GM19324 (cell line): ENCODE data around the gene TGFB2.

Experiments
- ATAC-seq: cut with Tn5 transposase; IDR thresholded peaks from one replicate; pipeline ENCODE4 v1.9.1; 2021; ENCODE audit warnings: mild to moderate bottlenecking, moderate library complexity; ENCODE audit not compliant: unreplicated experiment, low FRiP score

The TGFB2 gene

GRCh38 chr1:218454700-218455282 is 109.7 kb downstream of the TGFB2 start:
- no peak for ATAC-seq

DNA sequence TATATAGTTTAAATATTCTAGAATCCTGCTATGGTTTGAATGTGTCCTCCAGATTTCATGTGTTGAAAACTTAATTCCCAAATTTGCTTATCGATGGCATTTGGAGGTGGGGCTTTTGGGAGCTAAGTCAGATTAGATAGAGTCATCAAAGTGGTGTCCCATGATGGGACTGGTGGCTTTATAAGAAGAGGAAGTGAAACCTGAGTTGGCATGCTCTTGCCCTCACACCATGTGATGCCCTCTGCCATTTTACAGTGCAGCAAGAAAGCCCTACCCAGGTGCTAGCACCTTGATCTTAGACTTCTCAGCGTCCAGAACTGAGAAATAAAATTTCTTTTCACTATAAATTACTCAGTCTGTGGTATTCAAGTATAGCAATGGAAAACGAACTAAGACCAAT is 111.3 kb downstream of the TGFB2 start:
- ATAC-seq: no peak

GRCh38 chr1:218459450-218459849 is 114.3 kb downstream of the TGFB2 start:
- no peak for ATAC-seq

GRCh38 chr1:218459878-218460711 is 115.0 kb downstream of the TGFB2 start:
- no peak for ATAC-seq

DNA sequence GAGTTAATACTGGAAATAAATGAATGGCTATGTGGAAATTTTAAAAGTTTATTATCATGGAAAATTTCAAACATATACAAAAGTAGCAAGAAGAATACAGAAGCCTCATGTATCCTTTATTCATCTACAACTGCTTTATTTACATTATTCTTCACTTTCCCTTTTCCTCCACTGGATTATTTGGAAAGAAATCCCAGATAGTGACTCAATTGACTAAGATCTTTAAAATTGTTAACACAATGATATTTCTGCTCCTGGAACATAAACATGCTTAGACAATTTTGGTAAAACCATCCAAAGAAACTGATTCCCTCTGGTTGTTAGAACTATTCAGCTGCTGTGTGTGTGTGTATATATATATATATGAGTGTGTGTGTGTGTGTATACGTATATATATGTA is 116.2 kb downstream of the TGFB2 start:
- ATAC-seq: no peak

DNA sequence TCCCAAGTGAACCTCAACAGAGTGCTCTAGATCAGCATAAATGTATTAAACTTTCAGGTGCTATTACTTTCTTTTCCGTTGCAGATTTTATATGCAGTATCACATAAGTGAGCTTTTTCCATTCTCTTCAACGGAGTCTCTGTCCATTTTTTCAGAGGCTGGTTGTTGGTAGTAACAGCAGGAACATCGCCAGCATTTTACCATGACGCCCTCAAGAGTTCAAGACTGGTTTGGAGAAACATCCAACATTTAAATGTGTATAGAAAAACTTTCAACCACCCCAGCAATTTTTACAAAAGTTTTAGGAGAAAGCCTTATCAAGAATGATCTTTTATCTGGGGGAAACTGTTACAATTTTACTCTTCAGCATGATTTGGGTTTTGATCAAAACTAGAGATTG is 117.0 kb downstream of the TGFB2 start:
- ATAC-seq: no peak

DNA sequence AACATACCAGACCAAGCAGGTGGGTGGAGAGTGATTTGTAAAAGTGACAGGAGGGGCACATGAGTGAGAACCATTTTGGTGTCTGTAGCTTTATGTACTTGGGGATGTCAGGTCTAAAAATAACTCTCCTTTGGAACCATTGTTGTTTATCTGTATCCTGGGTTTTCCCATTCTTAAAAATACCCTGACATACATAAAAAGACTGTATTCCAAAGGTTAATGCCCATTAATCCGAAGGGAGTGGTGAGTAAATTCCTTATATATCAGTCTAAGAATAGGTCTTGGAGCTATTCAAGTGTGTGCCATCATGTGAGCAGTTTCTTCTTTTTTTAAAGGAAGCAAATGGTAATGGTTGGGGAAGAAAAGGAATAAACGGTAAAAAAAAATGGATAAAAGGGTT is 117.5 kb downstream of the TGFB2 start:
- no peak for ATAC-seq

- ATAC-seq: no peak
These were observed 118.3 kb downstream of the TGFB2 start for GRCh38 chr1:218463194-218464156.

- ATAC-seq: no peak
These were observed 119.7 kb downstream of the TGFB2 start for GRCh38 chr1:218464871-218465270.

GRCh38 chr1:218466341-218467010 is 121.3 kb downstream of the TGFB2 start:
- no peak for ATAC-seq

- ATAC-seq: no peak
These were observed 122.3 kb downstream of the TGFB2 start for GRCh38 chr1:218467101-218468072.

DNA sequence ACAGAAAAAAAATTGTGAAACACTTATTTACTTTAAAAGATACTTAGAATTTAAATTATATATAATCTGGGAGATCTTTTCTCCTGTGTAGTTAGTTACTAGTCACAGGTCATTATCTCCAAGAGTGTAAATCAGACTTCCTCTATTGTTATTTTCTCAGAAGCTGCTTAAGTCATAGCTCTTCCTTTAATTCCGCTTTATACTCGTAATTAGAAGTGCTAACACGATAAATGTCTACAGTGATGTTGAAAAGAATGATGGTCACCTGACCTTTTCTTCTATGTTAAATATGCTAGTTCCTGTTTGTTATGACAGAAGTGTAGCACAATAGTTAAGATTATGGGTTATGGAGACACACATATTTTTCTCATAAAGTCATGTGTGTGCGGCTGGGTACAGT is 123.6 kb downstream of the TGFB2 start:
- no peak for ATAC-seq

DNA sequence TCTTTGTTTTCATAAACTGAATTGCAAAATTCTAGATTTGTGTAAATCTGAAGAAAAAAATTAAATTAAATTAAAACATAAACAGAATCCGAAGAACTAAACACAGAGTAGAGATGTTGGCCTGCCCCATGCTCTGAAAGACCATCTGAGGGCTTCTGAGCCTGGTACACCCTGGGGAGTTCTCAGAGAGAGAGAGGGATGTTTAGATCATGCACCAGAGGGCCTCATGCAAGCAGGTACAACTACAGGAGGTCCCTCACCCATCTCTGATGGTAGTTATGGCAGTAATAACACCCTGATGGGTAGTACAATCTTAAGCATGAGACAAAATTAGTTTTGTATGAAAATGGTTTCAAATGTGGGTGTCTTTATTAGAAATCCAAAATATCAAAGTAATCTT is 127.7 kb downstream of the TGFB2 start:
- no peak for ATAC-seq

DNA sequence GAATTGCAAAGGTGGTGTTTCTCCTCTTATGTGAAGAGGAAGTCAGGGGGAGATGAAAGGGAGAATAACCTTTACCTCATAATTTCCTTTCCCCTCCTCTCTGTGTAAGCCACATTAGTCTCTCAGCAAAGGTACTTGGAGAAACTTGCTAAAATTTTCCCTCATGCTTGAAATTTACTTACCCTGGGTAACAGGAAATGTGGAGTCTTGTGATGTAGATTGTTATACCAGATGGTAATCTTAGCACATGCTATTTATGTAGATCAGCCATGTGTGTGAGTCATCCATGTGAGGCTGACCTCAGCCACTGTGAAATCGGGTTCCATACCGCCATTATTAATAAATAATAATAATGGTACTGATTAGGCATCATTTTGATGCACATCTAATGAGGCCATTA is 128.4 kb downstream of the TGFB2 start:
- no peak for ATAC-seq

DNA sequence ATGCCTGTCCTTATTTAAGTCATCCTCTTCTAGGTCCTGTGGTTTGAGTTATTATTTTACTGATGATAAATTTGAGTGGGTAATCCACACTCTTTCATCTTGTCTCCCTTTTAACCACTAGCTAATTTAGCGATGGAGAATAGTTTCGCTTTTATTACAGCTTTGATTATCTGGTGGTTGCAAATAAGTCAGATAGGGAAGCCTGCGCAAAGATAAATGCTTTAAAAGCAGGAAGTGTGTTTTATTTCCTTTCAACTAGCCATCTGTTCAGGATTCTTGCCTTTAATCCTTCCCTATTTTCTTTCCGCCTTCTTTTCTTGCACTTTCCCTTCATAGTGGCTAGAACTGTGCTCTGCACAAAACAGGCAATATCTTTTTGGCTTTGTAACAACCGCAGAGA is 129.0 kb downstream of the TGFB2 start:
- no peak for ATAC-seq

DNA sequence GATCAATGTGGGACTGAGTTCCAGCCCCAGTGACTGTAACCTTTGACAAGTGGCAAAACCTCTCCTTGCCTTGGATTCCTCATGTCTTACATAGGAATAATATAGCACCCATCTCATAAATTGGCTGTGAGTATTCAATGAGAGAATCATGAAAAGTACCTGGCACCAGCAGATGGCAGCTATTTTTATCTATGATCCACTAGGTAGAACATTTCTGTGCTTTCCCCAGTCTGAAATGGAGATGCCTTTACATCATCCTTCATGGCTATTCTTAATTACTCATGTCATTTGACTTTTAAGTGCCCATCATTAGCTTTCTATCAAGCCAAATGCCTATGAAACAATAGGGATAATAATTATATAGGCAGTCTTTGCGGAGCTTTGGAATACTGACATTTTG is 130.1 kb downstream of the TGFB2 start:
- no peak for ATAC-seq

- ATAC-seq: no peak
These were observed 130.6 kb downstream of the TGFB2 start for GRCh38 chr1:218475699-218476098.

- ATAC-seq: no peak
These were observed 131.2 kb downstream of the TGFB2 start for GRCh38 chr1:218476385-218476784.

- no peak for ATAC-seq
These were observed 133.2 kb downstream of the TGFB2 start for GRCh38 chr1:218478336-218478735.
